GM21390 (cell line): ENCODE data around the gene SLC9C2.
A peak's percentile ranks its signal among the peaks of the same experiment; 100 is the strongest.
"Not testable (repeated sequence)": the region's sequence is repeated elsewhere in the genome, so short reads cannot be mapped to it uniquely, and the experiment has no call there.

Experiments used
- ATAC-seq: cut with Tn5 transposase; IDR thresholded peaks from one replicate; pipeline ENCODE4 v1.9.1; 2021; ENCODE audit not compliant: unreplicated experiment

SLC9C2 gene

DNA sequence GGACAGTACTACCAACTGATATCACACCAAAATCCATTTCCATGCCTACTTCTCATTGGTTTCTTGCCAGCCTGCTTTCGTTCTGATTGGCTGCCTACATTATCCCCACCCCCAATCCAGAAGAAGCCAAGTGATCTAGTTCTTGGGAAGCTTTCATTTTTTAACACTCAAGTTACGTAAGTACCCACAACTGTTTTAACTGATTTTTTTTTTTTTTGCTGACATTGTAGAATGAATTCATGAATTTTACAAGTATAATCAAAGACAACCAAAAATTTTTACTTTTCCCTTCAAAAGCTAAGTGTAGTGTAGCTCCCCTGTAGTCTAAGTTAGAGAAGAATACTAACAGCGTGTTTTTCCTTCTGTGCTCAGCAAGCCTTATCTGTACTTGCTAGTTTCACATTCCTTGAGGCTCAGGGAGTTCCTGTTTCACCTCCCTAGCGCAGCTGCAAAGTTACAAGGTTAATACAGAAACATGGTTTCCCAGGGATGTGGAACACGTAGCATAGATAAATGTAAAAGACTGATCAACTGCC is at the start of gene SLC9C2:
SLC9C2 (minus strand) TSS at position 17 of the 536 bp plus-strand sequence. CDS start 1,296 bp downstream, outside the sequence.
- no peak for ATAC-seq

GRCh38 chr1:173648880-173649605 is 46.2 kb upstream of the SLC9C2 start:
- ATAC-seq = no peak

- no peak for ATAC-seq
Measured at GRCh38 chr1:173646656-173647055, 43.8 kb upstream of the SLC9C2 start.

DNA sequence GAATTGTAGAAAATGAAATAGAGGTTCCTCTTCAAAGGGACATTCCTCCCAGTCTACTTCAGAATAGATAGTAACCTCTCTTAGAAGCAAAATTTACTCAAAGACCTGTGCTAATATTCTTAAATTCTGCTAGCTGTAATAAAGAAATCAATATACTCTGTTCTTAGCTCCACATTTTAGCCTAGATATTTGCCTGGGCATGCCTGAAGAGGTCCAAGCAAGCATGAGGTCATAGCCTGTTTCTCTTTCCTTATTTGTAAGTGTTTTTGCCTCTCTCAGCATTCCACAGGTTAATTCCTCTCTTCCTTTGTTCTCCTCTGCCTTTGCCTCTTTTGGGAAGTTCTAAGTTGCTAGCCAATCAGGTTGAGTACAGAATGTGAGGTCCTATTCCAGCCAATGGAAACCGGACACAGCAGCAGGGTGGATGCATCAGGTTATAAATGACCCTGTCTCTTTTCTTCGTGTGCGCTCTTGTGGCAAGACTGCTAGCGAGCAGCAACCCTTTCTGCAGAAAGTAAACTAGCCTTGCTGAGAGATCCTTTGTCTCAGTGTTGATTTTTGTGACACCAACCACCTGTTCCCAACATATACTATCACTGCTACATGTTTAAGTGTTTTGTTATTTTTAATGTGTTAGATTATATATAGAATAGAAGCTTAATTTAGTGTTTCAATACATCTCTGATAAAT is 39.7 kb upstream of the SLC9C2 start:
- ATAC-seq = not testable (repeated sequence)

DNA sequence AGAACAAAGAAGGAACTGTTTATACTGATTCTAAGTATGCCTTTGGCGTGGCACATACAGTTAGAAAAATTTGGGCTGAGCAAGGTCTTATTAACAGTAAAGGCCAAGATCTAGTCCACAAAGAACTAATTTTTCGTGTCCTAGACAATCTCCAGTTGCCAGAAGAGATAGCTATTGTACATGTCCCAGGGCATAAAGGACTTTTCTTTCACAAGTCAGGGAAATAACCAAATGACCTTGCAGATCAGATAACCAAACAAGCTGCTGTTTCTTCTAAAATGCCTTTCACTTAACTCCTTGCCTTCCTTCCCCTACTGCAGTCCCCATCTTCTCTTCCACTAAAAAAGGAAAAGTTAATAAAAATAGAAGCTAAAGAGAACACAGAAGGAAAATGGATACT is 36.2 kb upstream of the SLC9C2 start:
- no peak for ATAC-seq

- ATAC-seq = no peak
Measured at GRCh38 chr1:173638043-173639021, 35.5 kb upstream of the SLC9C2 start.

DNA sequence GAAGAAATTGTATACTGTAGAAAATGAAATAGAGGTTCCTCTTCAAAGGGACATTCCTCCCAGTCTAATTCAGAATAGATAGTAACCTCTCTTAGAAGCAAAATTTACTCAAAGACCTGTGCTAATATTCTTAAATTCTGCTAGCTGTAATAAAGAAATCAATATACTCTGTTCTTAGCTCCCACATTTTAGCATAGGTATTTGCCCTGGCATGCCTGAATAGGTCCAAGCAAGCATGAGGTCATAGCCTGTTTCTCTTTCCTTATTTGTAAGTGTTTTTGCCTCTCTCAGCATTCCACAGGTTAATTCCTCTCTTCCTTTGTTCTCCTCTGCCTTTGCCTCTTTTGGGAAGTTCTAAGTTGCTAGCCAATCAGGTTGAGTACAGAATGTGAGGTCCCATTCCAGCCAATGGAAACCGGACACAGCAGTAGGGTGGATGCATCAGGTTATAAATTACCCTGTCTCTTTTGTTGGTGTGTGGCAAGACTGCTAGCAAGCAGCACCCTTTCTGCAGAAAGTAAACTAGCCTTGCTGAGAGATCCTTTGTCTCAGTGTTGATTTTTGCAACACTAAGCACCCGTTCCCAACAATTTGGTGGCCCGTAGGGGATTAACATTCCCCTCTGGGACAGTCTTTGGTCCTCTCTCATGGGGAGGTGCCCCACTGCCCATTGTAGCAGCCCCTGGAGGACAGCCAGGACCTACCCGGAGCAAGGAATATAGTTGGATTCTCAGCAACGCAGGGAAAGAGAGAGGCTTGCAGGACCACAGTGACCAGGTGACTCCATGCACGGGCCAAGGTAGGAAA is 34.6 kb upstream of the SLC9C2 start:
- ATAC-seq = not testable (repeated sequence)

GRCh38 chr1:173635116-173635515 is 32.2 kb upstream of the SLC9C2 start, which contains the start of gene TEX50:
Gene TEX50 (plus strand): TSS chr1:173635338. CDS start chr1:173635522, 184 bp downstream.
- ATAC-seq = no peak

GRCh38 chr1:173628888-173629287 is 26.0 kb upstream of the SLC9C2 start:
- no peak for ATAC-seq

DNA sequence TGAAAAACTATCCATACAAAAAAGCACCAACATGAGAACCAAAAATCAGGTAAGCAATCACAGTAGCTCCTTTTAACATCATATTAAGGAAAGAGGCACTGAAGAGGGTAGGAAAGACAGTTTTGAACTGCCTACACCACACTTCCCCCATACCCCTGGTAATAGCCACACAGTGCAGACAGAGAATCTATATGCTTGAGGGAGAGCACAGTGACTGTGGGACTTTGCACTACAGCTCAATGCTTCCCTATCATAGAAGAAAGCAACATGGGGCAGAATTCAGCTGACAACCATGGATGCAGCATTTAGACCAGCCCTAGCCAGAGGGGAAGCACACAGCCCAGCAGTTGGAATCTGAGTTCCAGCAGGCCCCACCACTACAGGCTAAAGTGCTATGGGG is 24.4 kb upstream of the SLC9C2 start:
- no peak for ATAC-seq

- no peak for ATAC-seq
Measured at GRCh38 chr1:173616859-173617258, 14.0 kb upstream of the SLC9C2 start.

DNA sequence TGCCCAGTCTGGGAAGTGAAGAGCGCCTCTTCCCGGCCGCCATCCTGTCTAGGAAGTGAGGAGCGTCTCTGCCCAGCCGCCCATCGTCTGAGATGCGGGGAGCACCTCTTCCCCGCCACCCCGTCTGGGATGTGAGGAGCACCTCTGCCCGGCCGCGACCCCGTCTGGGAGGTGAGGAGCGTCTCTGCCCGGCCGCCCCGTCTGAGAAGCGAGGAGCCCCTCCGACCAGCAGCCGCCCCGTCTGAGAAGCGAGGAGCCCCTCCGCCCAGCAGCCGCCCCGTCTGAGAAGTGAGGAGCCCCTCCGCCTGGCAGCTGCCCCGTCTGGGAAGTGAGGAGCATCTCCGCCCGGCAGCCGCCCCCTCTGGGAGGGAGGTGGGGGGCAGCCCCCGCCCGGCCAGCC is 10.2 kb upstream of the SLC9C2 start:
- ATAC-seq = not testable (repeated sequence)

DNA sequence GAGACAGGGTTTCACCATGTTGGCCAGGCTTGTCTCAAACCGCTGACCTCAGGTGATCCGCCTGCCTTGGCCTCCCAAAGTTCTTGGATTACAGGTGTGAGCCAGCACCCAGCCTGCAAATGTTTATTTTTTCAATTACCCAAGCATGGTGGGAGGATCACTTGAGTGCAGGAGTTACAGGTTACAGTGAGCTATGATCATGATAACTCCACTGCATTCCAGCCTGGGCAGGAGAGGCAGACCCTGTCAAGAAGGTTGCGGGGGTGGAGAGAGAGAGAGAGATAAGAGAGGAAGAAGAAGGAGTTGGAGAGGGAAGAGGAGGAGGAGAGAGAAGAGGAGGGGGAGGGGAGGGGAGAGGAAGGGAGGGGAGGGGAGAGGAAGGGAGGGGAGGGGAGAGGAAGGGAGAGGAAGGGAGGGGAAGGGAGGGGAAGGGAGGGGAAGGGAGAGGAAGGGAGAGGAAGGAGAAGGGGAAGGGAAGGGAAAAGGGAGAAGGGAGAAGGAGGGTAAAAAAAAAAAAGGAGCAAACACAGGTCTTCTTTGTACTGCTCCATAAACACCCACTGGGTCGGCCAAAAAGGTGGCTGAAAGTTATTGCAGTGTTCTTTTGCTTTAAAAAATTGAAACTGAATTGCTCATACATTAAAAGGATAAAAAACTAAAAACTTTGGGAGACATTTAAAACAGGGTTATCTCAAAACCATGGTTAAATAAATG is 5.8 kb upstream of the SLC9C2 start:
- no peak for ATAC-seq

- ATAC-seq = peak; percentile 81
Measured at GRCh38 chr1:173601588-173601987, 1.3 kb downstream of the SLC9C2 start.

DNA sequence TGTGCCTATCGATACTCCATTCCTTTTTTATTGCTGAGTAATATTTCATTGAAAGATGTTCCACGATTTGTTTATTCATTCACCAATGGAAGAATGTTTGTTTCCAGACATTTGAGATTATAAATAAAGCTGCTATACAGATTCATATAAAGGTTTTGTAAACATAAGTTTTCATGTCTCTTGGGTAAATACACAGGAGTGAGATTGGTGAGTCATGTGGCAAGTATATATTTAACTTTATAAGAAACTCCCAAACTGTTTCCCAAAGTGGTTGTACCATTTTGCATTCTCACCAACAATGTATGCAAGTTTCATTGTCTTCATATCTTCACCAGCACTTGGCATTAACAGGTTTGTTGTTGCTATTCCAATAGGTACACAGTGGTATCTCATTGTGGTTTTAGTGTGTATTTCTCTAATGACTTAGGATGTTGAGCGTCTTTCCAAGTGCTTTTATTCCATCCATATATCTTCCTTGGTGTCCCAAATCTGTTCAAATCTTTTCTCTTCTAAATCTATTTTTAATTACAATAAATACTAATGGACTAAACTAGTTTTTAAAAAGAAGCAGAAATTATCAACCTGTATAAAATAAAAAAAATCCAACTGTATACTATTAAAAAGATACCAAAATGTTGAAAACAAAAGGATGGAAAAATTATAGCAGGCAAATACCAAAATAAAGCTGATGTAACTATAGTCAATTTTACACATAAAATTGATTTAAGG is 6.6 kb downstream of the SLC9C2 start:
- ATAC-seq = no peak

GRCh38 chr1:173591138-173591537 is 11.7 kb downstream of the SLC9C2 start:
- not testable (repeated sequence) for ATAC-seq

DNA sequence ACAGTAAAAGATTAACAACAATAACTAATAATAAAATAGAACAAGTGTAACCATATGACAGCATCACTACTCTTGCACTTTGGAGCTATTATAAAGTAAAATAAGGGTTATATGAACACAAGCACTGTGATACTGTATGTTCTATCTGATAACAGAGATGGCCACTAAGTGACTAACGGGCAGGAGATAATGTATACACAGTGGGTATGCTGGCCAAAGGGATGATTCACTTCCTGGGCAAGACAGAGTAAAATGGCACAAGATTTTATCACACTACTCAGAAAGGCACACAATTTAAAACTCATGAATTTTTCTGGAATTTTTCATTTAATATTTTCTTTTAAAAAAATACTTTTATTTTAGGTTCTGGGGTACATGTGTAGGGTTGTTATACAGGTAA is 12.3 kb downstream of the SLC9C2 start:
- ATAC-seq = no peak

DNA sequence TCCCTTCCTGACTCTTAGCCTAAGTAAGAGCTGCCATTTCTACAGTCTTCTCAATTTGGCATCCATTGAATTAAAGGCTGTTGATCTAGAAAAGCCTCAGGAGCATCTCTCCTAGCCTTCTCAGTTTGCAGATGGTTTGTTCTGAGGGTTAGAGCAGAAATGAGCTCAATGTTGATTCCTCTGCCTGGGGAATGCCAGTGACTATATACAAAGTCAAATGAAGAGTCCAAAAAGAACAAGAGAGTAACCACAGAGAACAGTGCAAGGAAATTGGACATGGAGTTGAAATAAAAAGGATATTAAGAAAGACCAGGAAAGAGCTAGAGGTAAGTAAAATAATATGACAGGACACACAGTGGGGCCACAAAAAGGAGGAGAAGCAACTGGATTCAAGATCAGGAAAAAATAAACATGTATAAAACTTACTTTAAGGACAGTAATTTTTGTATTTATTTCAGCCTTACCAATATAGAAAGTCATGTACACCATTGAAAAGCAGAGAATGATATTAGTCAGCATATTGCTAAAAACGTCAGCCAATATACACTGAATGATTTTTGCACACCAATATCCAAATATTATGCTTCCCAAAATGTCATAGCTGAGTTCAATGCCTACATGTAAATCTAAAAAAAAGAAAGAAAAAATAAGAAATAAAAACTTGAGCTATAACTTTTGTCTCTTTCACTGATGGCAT is 21.3 kb downstream of the SLC9C2 start:
- ATAC-seq = no peak
